ENCODE results near the gene MARK3.
"Not testable (repeated sequence)": the region's sequence is repeated elsewhere in the genome, so short reads cannot be mapped to it uniquely, and the experiment has no call there.

MARK3 gene

DNA sequence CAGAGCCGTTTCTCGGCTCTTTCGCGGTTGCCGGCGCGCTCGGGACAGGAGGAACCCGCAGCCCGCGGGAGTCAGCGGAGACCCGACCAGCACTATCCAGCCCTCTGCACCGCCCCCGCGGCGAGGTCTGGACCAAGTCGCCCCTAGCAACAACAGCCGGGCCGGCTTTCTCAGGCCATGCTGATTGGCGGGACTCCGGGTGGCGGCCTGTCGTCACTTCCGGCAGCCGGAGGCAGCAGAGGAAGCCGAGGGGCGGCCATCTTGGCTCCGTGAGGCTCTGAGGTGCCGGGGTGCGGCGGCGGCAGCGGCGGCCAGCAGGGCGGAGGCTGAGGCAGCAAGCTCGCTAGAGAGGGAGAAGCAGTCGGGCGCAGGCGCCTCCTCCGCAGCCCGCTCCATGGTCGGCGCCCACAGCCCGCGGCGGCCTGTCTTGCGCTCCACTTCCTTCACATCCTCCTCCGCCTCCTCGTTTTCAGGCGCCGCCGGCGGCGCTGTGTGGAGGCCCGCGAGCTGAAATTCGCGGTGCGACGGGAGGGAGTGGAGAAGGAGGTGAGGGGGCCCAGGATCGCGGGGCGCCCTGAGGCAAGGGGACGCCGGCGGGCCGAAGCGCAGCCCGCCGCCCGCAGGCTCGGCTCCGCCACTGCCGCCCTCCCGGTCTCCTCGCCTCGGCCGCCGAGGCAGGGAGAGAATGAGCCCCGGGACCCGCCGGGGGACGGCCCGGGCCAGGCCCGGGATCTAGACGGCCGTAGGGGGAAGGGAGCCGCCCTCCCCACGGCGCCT, at the start of gene MARK3:
Gene MARK3 (plus strand): TSS at position 264 of the 777 bp plus-strand sequence. CDS start 615 bp downstream, outside the sequence.
- peak; percentile 98 for DNase-seq

DNA sequence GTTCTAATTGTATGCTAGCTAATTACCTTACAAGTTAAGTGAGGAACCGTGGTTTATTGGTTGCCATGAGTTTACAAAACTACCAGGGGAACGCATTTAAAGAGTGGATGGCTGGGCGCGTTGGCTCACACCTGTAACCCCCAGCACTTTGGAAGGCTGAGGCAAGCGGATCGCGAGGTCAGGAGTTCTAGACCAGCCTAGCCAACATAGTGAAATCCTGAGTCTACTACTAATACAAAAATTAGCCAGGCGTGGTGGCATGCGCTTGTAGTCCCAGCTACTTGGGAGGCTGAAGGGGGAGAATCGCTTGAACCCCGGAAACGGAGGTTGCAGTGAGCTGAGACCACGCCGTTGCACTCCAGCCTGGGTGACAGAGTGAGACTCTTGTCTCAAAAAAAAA, 49.0 kb upstream of the MARK3 start:
- no peak for DNase-seq

DNA sequence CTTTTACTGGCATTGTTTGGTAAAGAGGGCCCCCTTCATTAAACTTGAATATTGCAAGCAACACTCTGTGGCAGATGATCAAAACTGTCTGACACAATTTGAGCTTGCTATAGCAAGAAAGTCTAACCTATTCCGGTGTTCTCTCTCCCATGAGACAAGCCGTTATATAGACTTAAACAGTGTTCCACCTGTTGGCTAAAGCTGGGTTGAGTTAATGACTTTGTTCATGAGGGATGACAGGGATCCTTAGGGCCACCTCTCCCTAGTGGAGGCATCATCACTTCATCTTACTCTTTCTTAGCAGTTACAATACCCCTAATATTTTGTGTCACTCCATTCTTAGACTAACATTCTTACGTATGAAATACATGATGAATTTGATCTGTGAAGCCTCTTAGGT, 47.4 kb upstream of the MARK3 start:
- no peak for DNase-seq

DNA sequence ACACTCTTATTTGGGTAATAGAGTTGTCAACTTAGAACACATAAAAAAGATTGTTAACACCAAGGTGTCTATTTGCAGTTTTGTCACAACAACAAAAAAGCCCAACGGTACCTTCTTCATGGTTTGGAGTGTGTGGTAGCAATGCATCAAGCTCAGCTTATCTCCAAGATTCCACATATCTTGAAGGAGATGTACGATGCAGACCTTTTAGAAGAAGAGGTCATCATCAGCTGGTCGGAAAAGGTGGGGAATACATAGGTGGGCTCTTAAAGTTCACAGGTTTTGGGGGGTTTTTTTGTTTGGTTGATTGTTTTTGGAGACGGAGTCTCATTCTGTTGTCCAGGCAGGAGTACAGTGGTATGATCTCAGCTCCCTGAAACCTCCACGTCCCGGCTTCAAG, 45.7 kb upstream of the MARK3 start:
- DNase-seq = no peak

DNA sequence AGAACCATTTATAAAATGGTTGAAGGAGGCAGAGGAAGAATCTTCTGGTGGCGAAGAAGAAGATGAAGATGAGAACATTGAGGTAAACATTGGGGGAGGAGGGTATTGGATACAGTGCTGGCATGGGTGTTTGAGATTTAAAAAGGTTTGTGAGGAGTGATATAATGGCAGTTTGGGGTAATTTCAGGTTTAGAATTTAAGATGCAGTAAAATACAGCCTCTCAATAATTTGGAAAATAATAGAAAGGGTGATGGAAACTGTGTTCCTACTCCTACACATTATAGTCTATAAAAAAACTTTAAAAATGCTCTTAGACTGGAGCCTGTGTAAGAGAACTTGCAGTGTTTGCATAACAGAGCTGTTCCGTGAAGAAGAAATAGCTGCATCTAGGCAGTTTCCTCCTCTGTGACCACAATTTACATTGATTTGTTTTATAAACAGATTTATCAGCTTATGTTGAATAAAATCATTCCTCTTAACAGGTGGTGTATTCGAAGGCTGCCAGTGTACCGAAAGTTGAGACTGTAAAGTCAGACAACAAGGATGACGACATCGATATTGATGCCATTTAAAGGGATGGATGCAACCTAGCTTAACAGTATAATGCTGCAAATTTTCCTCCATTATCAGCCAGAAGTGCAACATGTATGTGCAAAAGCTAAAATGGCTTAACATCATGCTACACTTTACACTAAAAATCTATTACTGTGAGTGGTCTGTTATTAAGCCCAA, 44.6 kb upstream of the MARK3 start:
- no peak for DNase-seq

DNA sequence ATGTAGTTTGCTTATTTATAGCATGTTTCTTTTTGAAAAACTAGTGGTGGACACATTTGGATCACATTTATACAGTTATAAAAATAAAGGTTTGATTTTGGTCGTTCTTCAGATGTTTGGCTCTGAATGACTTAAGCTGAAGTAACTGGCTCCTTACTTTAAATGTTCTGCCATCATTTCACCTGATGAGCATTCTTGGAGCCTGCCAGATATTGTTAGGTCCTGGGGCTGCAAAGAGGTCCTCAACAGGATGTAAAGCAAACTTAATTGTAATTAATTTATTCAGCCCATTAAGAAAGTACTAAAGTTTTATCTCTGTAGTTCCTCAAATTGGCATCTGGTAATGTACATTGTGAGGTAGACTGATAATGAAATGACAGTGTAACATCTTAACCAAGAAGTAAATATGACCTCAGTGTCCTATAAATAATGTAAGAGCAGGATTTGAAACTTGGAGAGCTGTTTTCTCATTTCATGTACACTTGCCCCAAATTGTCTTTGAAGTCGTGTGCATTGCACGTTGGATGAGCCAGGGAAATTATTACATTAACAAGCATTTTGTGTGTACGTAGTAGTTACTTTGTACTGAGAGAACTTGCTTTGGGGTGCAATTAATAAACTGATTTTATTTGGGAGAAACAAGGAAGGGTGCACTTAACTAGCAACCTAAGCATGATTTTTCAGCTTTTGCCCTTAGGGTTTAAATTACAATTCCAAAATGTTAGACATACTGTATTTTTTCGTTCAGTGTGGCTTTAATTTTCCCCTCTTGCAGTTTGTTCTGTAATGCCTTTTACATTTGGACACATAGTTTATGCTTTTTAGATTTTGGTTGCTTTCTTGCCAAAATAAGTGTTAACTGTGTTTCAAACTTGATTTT, 43.7 kb upstream of the MARK3 start:
- DNase-seq = no peak

DNA sequence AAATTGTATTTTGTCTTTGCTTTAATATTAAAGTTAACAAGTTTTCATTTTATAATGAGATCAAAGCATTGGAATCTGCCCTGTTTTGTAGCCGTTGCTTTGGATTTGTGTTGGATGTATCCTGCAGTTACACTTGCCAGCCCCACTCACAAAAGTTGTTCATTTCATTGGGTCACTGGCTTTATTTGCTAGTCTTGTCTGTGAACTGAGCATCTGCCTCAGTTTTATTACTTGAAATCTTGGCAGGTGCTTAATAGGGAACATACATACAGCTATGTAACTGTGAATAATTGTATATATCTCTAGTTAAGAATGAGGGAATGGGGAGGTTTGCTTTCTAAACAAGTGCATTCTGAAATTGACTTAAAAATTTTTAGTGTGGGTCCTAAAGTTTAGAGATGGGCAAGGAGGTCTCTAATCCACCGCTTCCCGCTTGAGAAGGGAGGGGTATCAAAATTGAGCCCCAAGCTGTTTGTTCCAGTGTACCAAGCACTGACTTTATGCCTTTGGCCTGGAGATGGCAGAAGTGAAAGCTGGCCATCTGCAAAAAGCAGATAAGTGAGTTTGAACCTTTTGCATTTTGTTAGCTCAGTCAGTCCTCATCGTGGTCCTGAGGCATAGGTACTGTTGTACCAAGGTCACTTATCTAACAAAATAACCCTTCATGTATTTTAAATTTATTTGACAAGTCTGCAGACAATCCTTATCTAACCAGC, 41.9 kb upstream of the MARK3 start:
- DNase-seq = no peak

DNA sequence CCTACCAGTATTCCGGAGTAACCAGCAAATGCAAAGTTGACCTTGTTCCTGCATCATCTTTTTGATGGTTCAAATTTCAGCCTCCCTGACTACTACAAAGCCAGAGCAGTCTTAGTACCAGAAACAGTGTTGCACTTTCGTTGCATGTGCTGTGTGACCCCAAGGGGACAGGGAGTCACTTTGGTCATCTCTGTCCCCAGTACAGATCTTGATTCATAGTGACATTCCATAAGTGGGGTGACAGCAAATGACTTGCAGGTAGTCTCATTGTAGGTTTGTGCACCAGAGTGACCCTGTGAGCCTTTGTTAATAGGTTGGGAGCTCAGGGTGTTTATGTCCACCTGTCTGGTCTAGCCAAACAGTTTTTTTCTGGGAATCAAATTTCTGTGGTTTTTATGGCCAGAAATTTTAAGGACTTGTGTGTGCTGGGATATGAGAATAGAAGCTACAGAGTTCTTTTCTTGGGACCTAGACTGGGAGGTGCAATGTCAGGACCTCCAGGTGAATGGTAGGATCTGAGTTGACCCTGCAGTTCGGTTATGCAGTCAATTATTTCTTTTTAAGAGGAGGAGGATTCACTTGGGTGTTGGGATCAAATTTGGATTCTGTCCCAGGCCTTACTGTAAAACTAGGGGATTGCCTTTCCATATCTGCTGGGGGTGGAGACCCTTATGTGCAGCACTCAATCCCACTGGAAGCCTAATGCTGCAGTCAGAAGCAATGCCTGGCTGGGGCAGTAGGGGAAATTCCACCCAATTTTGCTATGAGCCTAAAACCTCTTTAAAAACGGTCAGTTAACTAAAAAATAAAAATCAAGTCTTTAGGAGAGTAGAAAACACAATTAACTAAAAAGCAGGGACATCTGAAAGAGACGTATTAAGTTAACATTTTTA, 41.1 kb upstream of the MARK3 start:
- DNase-seq = no peak

DNA sequence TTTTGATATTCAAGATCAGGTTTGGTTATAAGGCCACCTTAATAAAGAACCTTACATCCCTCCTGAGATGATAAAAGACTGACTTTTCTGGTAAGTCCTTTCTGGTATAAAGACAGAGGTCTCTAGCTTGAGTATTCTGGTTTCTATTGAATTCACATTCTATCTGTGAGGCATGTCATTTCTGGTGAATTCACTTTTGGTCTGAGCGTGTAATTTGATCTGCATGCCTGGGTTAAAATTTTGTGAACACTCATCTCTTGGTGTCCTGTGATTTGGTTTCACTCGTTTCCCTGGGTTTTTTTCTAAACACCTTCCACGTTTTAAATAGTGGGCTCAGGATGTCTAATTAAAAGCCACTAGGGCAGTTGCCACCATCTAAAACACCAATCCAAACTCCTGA, 38.9 kb upstream of the MARK3 start:
- no peak for DNase-seq

DNA sequence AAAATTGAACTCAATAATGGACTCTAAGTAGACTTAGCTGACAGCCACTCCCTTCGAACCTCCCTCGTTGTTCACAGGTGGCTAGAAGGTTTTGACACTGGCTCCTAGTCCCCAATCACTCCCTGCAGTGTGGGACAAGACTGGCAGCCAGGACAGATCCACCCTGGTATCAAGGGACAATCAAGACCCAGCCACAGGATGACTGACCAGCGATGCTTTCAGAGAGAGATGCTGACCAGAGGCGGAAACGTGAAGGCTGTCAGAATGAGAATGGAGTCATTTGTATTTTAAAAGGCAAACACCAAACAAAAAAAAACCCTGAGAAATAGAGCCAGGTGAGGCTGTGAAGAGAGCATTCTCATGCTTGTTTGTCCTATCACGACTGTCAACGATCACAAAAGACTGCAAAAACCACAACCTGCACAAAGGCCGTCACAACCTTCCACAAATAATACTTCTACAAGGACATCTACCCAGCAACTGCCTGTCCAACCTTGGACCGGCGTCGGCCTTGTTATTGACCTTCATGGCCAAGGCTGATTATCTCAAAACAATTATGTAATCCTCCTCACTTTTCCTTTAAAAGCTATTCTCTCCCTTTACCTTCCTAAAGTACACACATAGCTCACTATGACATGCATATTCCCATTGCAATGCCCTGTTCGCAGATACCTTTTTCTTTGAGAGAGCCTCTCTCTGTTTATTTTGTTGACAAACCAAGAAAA, 38.0 kb upstream of the MARK3 start:
- DNase-seq = no peak

DNA sequence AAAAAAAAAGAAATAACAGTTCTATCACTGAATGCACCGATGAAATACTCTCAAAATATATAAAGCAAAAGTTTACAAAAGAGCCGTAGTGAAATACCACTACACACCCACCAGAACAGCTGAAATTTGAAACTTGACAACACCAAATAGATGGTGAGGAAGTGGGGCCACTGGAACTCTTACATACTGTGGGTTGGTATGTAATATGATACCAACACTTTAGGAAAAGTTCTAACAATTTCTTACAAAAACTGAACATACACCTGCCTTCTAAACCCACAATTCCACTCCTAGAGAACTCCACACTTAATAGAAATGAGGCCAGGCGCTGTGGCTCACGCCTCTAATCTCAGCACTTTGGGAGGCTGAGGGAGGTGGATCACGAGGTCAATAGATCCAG, 37.1 kb upstream of the MARK3 start:
- DNase-seq = no peak

DNA sequence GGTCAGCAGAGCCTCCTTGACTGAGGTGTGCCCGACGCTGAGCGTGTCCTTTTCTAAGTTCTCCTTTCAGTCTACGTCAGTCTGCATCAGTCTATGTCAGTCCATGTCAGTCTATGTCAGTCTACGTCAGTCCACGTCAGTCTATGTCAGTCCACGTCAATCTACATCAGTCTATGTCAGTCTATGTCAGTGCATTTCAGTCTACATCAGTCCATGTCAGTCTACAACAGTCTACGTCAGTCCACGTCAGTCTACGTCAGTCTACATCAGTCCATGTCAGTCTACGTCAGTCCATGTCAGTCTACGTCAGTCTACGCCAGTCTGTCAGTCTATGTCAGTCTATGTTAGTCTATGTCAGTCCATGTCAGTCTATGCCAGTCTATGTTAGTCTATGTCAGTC, 35.2 kb upstream of the MARK3 start:
- DNase-seq = no peak

DNA sequence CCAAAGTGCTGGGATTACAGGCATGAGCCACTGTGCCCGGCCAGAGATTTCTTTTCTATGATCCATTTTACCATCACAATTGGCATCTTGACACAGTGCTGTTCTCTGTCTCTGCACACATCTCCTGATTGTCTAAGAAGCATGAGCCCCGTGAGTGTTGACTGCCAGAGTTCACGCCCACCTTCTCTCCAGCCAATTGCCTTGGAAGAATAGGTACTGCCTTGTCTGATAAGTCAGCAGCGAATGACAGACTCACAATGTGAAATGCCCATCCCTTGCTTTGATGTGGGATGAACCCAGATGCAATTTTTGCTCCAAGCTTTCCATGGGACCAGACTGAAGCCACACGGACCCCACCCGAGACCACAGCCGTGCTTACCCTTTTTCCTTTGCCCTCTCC, 31.9 kb upstream of the MARK3 start:
- no peak for DNase-seq

DNA sequence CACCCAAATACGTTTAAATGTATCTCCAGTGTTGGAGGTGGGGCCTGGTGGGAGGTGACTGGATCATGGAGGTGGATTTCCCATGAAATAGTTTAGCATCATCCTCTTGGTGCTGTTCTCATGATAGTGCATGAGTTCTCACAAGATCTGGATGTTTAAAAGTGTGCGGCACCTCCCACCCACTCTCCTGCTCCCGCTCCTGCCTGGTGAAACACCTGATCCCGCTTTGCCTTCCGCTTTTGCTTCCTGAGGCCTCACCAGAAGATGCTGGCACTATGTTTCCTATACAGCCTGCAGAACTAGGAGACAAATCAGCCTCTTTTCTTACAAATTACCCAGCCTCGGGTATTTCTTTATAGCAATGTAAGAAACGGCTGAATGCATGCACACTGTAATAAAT, 31.1 kb upstream of the MARK3 start:
- DNase-seq = no peak

DNA sequence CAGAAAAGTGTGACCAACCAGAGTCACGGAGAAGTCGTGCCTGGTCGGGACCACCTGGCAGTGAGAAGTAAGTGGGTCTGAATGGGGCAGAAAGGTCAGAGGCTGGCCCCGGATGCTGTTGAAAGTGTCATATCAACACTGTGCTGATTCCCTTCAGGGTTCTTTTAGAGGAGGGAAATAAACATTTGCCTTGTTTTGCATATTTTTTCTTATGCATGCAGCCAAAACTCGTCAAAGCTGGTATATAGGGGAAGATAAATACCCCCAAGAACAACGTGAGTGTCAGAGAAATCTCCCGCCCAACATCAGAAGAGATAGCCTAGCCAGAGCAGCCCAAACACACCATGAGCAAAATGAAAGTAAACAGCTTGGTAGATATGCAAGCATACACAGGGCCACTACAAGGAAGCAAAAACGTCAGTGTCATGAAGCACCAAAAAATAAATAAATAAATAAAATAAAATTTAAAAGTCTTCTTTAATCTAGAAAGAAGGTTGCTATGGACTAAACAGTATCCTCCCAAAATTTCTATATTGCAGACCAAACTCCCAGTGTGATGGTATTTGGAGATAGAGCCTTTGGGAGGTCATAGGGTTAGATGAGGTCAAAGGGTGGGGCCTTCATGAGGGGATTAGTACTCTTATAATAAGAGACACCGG, 29.1 kb upstream of the MARK3 start:
- DNase-seq = no peak

DNA sequence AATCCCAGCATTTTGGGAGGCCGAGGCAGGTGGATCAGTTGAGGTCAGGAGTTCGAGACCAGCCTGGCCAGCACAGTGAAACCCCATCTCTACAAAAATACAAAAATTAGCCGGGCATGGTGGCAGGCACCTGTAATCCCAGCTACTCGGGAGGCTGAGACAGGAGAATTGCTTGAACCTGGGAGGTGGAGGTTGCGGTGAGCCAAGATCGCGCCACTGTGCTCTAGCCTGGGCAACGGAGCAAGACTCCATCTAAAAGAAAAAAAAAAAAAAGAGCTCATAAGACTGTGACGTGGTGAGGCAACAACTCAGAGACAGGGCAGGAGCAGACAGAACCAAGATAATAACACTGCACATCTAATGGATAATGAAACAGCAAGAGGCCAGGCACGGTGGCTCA, 27.7 kb upstream of the MARK3 start:
- not testable (repeated sequence) for DNase-seq

DNA sequence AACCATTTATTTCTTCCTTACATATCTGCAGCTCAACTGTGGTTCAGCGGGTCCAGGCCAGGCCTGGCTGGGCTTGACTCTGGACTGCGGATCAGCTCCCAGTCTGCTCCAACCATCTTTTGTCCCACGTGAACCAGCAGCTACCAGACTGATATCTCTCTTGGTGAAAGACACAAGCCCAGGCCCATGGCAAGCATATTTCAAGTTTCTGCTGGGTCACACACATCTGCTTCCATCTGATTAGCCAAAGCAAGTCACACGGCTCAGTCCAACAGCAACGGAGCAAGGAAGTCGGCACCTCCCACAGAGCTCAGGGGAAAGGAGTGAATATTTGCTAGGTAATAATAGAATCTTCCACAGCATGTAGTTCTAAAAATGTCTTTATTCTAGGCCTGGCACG, 24.7 kb upstream of the MARK3 start:
- no peak for DNase-seq

DNA sequence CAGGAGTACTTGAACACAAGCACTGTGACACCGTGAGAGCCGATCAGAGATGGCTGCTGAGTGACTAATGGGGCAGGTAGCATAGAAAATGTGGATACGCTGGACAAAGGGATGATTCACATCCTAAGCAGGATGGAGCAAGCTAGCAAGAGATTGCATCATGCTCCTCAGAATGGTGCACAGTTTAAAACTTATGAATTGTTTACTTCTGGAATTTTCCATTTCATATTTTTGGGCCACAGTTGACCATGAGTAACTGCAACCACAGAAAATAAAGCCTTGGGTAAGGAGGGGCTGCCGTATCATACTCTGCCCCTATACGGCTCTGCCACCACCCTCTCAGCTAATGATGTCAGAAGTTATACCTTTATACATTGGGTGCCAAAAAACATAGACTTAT, 23.3 kb upstream of the MARK3 start:
- DNase-seq = no peak

DNA sequence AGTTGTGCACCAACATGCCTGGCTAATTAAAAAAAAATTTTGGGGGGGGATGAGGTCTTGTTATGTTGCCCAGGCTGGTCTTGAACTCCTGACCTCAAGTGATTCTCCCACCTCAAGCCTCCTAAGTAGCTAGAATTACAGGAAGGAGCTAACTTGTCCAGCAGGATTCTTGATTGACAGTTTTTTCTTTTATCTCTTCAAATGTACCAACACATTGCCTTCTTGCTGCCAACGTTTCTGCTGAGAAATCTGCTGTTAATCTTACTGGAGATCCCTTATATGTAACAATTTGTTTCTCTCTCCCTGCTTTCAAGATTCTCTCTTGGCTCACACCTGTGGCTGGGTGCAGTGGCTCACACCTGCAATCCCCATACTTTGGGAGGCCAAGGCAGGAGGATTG, 22.4 kb upstream of the MARK3 start:
- DNase-seq = no peak

DNA sequence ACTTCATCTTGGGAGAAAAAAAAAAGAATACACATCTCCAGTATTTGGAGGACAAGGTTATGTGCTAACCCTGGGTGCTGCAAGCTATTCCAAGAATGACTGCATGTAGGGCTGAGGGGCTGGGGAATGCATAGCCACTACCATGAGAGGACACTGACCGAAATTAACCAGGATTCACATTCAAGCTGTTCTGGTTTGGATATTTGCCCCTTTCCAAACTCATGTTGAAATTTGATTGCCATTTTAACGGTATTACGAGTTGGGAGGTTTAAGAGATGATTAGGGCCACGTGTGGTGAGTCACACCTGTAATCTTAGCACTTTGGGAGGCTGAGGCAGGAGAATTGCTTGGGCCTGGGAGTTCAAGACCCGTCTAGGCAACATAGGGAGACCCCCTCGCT, 18.5 kb upstream of the MARK3 start:
- no peak for DNase-seq

DNA sequence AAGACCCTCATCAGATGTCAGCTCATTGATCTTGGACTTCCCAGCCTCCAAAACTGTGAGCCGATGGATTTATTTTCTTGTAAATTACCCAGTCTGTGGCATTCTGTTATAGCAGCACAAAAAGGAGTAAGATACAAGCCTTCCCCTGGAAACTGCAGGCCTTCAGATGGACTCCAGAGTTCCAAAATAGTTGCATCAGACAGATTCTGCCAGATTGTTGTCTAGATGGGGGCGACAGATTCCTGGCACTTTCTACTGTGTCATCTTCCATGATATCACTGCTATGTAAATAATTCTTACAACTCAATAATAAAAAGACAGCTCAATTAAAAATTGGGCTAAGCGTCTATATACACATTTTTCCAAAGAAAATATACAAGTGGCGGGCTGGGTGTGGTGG, 17.2 kb upstream of the MARK3 start:
- no peak for DNase-seq
